WTC11 (cell line): ENCODE results near the gene RAB11FIP3.

Experiments used
- ATF3 ChIP-seq: sonication (generic); formaldehyde crosslinking; conservative IDR thresholded peaks from 2 replicates; pipeline ENCODE4 v1.8.1; 2022; ENCODE audit warnings: mild to moderate bottlenecking, missing genetic modification reagents
- CTCF ChIP-seq: fragments of 200-600 bp; IDR thresholded peaks from 2 replicates; pipeline ENCODE4 v1.8.0; 2022; ENCODE audit warnings: antibody characterized with exemption
- FOXP4 ChIP-seq: sonication (generic); formaldehyde crosslinking; IDR thresholded peaks from 2 replicates; pipeline ENCODE4 v1.8.0; 2022; ENCODE audit warnings: mild to moderate bottlenecking, missing genetic modification reagents
- TCF7 ChIP-seq: sonication (generic); formaldehyde crosslinking; IDR thresholded peaks from 2 replicates; pipeline ENCODE4 v1.8.0; 2022; ENCODE audit warnings: mild to moderate bottlenecking, low read depth, missing genetic modification reagents, moderate library complexity

DNA sequence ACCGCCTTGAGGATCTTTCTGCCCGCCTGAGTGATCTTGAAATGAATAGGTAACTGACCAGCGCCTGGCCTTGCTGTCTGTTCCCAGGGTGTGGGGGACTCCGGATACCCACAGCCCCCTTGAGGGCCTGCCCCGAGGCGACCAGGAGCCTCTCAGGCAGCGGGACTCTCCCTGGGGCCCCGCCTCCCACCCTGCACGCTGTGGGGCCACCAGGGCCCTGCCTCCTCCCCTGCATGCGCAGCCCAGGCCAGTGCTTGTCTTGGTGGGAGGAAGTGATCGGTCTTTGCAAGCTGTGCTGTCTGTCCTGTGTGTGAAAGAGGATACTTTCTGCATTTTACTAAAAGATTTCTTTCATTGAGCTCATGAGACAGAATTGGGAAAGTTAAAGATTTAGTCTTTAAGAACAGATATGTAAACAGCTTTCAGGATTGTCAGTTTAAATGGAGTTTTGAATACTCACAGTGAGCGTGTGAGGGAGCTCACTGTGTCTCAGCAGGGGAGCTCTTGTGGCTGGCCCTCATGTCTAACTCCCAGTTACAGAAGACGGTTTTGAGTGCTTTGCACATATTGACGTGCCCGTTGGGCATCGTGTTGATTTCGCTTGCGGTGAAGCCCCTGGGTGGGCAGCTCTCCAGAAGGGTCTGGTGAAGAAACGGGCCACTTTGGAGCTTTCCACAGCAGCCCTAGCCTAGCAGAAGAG, 65.9 kb downstream of the RAB11FIP3 start:
- TF ChIP-seq CTCF (no peak), TCF7 (CRISPR knock-in tag) (no peak), ATF3 (no peak), FOXP4 (no peak)
